WI38 (cell line): ENCODE results near the gene DOK4.
"Not testable (repeated sequence)": the region's sequence is repeated elsewhere in the genome, so short reads cannot be mapped to it uniquely, and the experiment has no call there.

ENCODE experiments used
- H3K4me3 ChIP-seq: 2 replicates; pipeline ENCODE4 v1.5.1; 2011; ENCODE audit warnings: low read depth, mild to moderate bottlenecking, control low read depth, low read length
- CTCF ChIP-seq: IDR thresholded peaks from 2 replicates; pipeline ENCODE4 v1.5.1; 2012; ENCODE audit warnings: low read depth, mild to moderate bottlenecking, control low read depth, low read length

DOK4 gene

DNA sequence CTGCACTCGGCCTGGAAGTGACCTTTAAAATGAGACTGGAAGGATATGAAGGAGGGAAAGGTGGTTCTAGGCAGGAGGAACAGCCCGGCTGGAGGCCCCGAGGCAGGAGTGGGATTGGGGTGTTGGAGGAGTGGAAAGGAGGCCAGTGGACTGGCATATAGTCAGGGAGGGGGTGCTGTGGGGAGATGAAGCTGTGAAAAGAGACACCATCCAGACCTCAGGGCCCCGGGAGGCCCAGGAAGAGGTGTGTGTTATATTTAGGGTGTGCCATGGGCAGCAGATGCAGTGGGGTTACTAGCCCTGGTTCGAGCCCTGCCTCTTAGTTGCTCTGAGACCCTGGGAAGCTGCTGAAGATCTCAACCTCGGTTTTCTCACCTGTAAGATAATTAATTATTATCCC is 18.9 kb upstream of the DOK4 start:
- H3K4me3 ChIP-seq, result no peak overlapping the region

DNA sequence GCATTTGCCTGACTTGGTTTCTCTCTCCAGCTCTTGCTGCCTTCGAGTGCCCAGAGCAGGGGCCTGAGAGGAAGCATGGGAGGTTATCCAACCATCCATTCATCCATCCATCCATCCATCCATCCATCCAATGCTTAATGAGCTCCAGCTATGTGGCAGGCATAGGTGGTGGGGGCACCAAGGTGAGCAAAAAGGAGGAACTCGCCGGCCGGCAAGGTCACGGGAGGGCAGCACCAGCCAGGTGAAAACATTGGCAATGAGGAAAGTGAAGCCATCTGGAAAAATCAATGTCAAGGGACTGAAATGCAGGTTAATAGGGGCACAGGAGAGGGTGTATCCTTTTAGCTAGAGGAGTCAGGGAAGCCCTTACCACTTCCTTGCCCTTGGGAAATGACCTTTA is 18.2 kb upstream of the DOK4 start:
- TF ChIP-seq CTCF, result no peak
- no peak overlapping the region for H3K4me3 ChIP-seq

More for the DNA sequence above, 18.9 kb upstream of the DOK4 start:
- no peak for TF ChIP-seq CTCF

GRCh38 chr16:57504001-57504400 is 17.7 kb upstream of the DOK4 start:
- no peak for TF ChIP-seq CTCF
- no peak overlapping the region for H3K4me3 ChIP-seq

GRCh38 chr16:57503366-57503765 is 17.1 kb upstream of the DOK4 start:
- no peak overlapping the region for H3K4me3 ChIP-seq
- TF ChIP-seq CTCF, result no peak

DNA sequence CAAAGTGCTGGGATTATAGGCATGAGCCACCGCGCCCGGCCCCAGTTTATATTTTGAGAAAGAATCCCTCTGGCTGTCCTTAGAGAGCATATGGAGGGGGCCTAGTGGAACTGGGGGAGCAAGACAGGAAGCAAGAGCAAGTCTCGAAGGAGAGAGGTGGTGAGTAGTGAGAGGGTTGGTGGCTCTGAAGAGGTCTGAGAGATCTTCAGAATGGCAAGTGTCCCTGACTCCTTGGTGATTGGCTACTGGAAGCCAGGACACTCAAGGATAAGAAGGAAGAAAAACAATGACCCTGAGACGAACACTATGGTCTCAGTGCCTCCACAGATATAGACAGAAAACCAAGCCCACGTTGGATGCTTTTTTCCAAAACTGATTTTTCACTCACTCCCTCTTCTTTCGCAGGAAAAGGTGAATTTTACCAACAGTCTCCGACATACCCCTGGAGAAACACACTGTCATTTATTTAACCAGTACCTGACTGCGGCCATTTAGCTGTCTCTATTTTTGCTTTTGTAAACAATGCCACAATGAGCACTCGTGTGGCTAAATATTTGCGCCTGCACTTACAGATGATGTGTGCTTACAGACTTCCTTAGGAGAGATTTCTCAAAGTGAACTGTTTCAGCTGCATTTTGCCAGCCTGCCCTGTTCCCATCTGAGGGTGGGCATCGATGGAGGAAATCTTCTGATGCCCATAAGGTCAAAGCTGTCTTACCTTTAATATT is 15.9 kb upstream of the DOK4 start:
- H3K4me3 ChIP-seq, result no peak overlapping the region
- TF ChIP-seq CTCF, result no peak

- no peak overlapping the region for H3K4me3 ChIP-seq
- TF ChIP-seq CTCF, result no peak
These were observed 15.2 kb upstream of the DOK4 start for GRCh38 chr16:57501492-57501891.

DNA sequence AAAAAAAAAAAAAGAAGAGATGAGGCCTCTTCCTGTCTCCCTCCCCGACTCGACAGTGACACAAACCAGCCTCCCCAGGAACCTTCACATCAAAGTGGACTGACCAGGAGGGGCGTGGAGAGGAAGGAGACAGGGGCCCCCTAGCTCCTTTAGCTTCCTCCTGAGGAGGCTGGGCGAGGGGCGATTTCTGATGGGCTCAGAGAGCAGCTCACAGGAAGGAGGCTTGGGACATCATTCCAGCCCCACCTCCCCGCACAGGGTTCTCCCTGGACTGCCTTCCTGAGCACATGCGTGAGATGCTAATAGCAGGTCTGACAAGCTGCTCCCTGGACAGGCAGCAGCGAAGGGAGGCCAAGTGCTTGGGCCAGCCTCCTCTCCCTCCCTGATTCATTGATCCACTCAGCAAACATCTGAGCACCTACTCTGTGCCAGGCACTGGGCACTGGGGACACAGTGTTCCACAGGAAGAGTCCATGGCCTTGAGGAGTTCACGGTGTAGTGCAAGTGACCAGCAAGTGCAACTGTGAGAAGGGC is 14.4 kb upstream of the DOK4 start:
- no peak overlapping the region for H3K4me3 ChIP-seq
- no peak for TF ChIP-seq CTCF

- not testable (repeated sequence) for H3K4me3 ChIP-seq
These were observed 13.6 kb upstream of the DOK4 start for GRCh38 chr16:57499941-57500340.
